Activated B cell treated with CpG ODN at 0.5 μM for 24 hours (primary cell): ENCODE measurements around the gene BET1. TPM values are rescaled to one million over a fixed set of nuclear protein-coding genes. Genes with fewer than 3 reads are reported as not detected.

Experiments used
- ATAC-seq: fragments of 200-7000 bp; cut with Tn5 transposase; one replicate; pipeline ENCODE4 v1.10.0; 2021; ENCODE audit warnings: low read depth, mild to moderate bottlenecking, moderate library complexity
- CTCF ChIA-PET: fragments of 350-600 bp; sonication (Branson Sonifier 250); formaldehyde crosslinking; loops from one replicate; lab custom pipeline; 2021; ENCODE audit warnings: antibody characterized with exemption; lab: Charles Lee
- POLR2A ChIA-PET: fragments of 350-600 bp; sonication (Branson Sonifier 250); formaldehyde crosslinking; loops from one replicate; lab custom pipeline; 2021; ENCODE audit warnings: antibody characterized with exemption; lab: Charles Lee
- DNase-seq: peaks from one replicate; pipeline ENCODE4 v3.0.0; 2022
- H3K27ac Mint-ChIP-seq: one replicate; pipeline ENCODE4 v1.8.0; 2020; ENCODE audit warnings: mixed read lengths
- H3K27me3 Mint-ChIP-seq: one replicate; pipeline ENCODE4 v1.8.0; 2021; ENCODE audit warnings: mixed read lengths
- H3K36me3 Mint-ChIP-seq: one replicate; pipeline ENCODE4 v1.8.0; 2021; ENCODE audit warnings: low read depth, mixed read lengths
- H3K4me1 Mint-ChIP-seq: one replicate; pipeline ENCODE4 v1.8.0; 2021; ENCODE audit warnings: mixed read lengths
- H3K4me3 Mint-ChIP-seq: one replicate; pipeline ENCODE4 v1.8.0; 2020; ENCODE audit warnings: mild to moderate bottlenecking, mixed read lengths
- H3K9me3 Mint-ChIP-seq: one replicate; pipeline ENCODE4 v1.8.0; 2020; ENCODE audit warnings: mixed read lengths
- CTCF ChIP-seq: fragments of 200-600 bp; IDR thresholded peaks from one replicate; pipeline ENCODE4 v1.8.0; 2022; ENCODE audit warnings: antibody characterized with exemption, mild to moderate bottlenecking
- intact Hi-C: fragments of 100-400 bp; cut with micrococcal nuclease; formaldehyde crosslinking; loops from one replicate; pipeline ENCODE4 v1.15.1; 2024
- total RNA-seq: library from RNA; stranded (reverse); gene quantifications from 2 replicates; pipeline ENCODE4 v1.2.3, GENCODE V29; 2022

Gene BET1
- total RNA-seq, 1 donor from 2014 or later: 23.0 TPM

GRCh38 chr7:93987297-93987696 lies 16.9 kb downstream of the BET1 start:
- no peak for DNase-seq
- POLR2A ChIA-PET: no interaction called here
- CTCF ChIA-PET: no interaction called here
- Mint-ChIP-seq H3K4me1 (peaks cover 1% of the 10 kb centered on the region), H3K36me3 (peaks cover 18% of the 10 kb centered on the region), H3K4me3 (no peak overlapping the region), H3K9me3 (no peaks in the 10 kb centered on the region), H3K27me3 (no peaks in the 10 kb centered on the region), H3K27ac (no peak overlapping the region)
- no peak for ATAC-seq
- intact Hi-C loops: no loop called here
- TF ChIP-seq CTCF: no peak

- no peak for TF ChIP-seq CTCF
- Mint-ChIP-seq H3K27ac (no peak overlapping the region), H3K36me3 (peaks cover 6% of the 10 kb centered on the region), H3K4me1 (peaks cover 7% of the 10 kb centered on the region), H3K4me3 (no peak overlapping the region), H3K27me3 (no peaks in the 10 kb centered on the region), H3K9me3 (no peaks in the 10 kb centered on the region)
- DNase-seq (no peak), ATAC-seq (no peak)
- ChIA-PET CTCF (no interaction called here), POLR2A (interaction anchor here (0.5 kb wide), 1 partner anchor 12 kb away, joined by 5 read pairs; no protein-coding TSS in a partner anchor)
- intact Hi-C loops: no loop called here
Measured at GRCh38 chr7:93985101-93985500, 19.1 kb downstream of the BET1 start.

- CTCF ChIA-PET: no interaction called here
- POLR2A ChIA-PET: no interaction called here
Measured at GRCh38 chr7:93984024-93984423, 20.1 kb downstream of the BET1 start.

GRCh38 chr7:93981480-93981874 lies 22.7 kb downstream of the BET1 start:
- ChIA-PET POLR2A (no interaction called here), CTCF (interaction anchor here (0.7 kb wide), 1 partner anchor 10 kb away, joined by 3 read pairs; no protein-coding TSS in a partner anchor)
- Mint-ChIP-seq H3K4me3 (no peak overlapping the region), H3K9me3 (no peaks in the 10 kb centered on the region), H3K4me1 (peaks cover 9% of the 10 kb centered on the region), H3K27ac (no peak overlapping the region), H3K27me3 (no peaks in the 10 kb centered on the region), H3K36me3 (no peaks in the 10 kb centered on the region)
- TF ChIP-seq CTCF: no peak
- DNase-seq (no peak), ATAC-seq (no peak)
- intact Hi-C loops: no loop called here

More at GRCh38 chr7:93984024-93984423, 20.1 kb downstream of the BET1 start:
- Mint-ChIP-seq H3K27me3 (no peaks in the 10 kb centered on the region), H3K4me3 (no peak overlapping the region), H3K27ac (no peak overlapping the region), H3K9me3 (no peaks in the 10 kb centered on the region), H3K36me3 (peaks cover 6% of the 10 kb centered on the region), H3K4me1 (peaks cover 9% of the 10 kb centered on the region)
- TF ChIP-seq CTCF: no peak
- intact Hi-C loops: no loop called here
- ATAC-seq (no peak), DNase-seq (no peak)

- ATAC-seq: no peak
- H3K4me3 Mint-ChIP-seq: peak overlapping the region; percentile 70
Measured at GRCh38 chr7:93980744-93981479, 23.2 kb downstream of the BET1 start.

More at GRCh38 chr7:93980744-93981479, 23.2 kb downstream of the BET1 start:
- TF ChIP-seq CTCF: no peak
- Mint-ChIP-seq H3K36me3 (no peaks in the 10 kb centered on the region), H3K27ac (no peak overlapping the region), H3K9me3 (no peaks in the 10 kb centered on the region), H3K4me1 (peaks cover 9% of the 10 kb centered on the region), H3K27me3 (no peaks in the 10 kb centered on the region)
- intact Hi-C loops: no loop called here
- CTCF ChIA-PET: interaction anchor here (0.7 kb wide), 1 partner anchor 9 kb away, joined by 3 read pairs; no protein-coding TSS in a partner anchor
- POLR2A ChIA-PET: no interaction called here
- no peak for DNase-seq
